Endodermal cell (in vitro differentiated cells): ENCODE results near the gene UBE2H. TPM values are rescaled to one million over a fixed set of nuclear protein-coding genes. Genes with fewer than 3 reads are reported as not detected.
A peak's percentile ranks its signal among the peaks of the same experiment; 100 is the strongest.

Experiments
- DNase-seq: peaks from one replicate; pipeline ENCODE4 v3.0.0-alpha.2; 2017
- H3K27ac ChIP-seq: 2 replicates; pipeline ENCODE4 v1.5.1; 2013; ENCODE audit warnings: mild to moderate bottlenecking, low read depth, low read length, moderate library complexity
- H3K27me3 ChIP-seq: 2 replicates; pipeline ENCODE4 v1.6.1; 2013; ENCODE audit warnings: mild to moderate bottlenecking, low read length, moderate library complexity; ENCODE audit not compliant: insufficient read depth, control insufficient read depth, poor library complexity, severe bottlenecking
- H3K36me3 ChIP-seq: 2 replicates; pipeline ENCODE4 v1.7.0; 2013; ENCODE audit warnings: mild to moderate bottlenecking, low read length, moderate library complexity; ENCODE audit not compliant: control insufficient read depth, insufficient read depth
- H3K4me1 ChIP-seq: one replicate; pipeline ENCODE4 v1.7.0; 2013; ENCODE audit warnings: low read length; ENCODE audit not compliant: control insufficient read depth, insufficient read depth
- H3K4me3 ChIP-seq: 2 replicates; pipeline ENCODE4 v1.5.1; 2013; ENCODE audit warnings: mild to moderate bottlenecking, low read length, moderate library complexity
- H3K9ac ChIP-seq: 2 replicates; pipeline ENCODE4 v1.6.1; 2013; ENCODE audit warnings: mild to moderate bottlenecking, low read length, moderate library complexity; ENCODE audit not compliant: poor library complexity, severe bottlenecking; ENCODE audit errors: extremely low read depth
- H3K9me3 ChIP-seq: 2 replicates; pipeline ENCODE4 v1.6.1; 2013; ENCODE audit warnings: mild to moderate bottlenecking, low read length, moderate library complexity; ENCODE audit not compliant: control insufficient read depth
- H3K27ac Mint-ChIP-seq: 2 replicates; pipeline ENCODE4 v1.8.0; 2020; ENCODE audit warnings: mixed read lengths
- H3K27me3 Mint-ChIP-seq: 2 replicates; pipeline ENCODE4 v1.8.0; 2021; ENCODE audit warnings: mild to moderate bottlenecking, mixed read lengths; ENCODE audit not compliant: insufficient read depth
- H3K36me3 Mint-ChIP-seq: 2 replicates; pipeline ENCODE4 v1.8.0; 2020; ENCODE audit warnings: low read depth, mixed read lengths
- H3K4me1 Mint-ChIP-seq: 2 replicates; pipeline ENCODE4 v1.8.0; 2020; ENCODE audit warnings: mixed read lengths
- H3K4me3 Mint-ChIP-seq: 2 replicates; pipeline ENCODE4 v1.8.0; 2020; ENCODE audit warnings: mild to moderate bottlenecking, moderate library complexity, mixed read lengths
- H3K9me3 Mint-ChIP-seq: 2 replicates; pipeline ENCODE4 v1.8.0; 2020; ENCODE audit warnings: mild to moderate bottlenecking, mixed read lengths
- WGBS, 2 experiments: methylation state at CpG; one replicate each; pipeline versions ENCODE4 v1.1.5 to v1.1.7; 2013; ENCODE audit warnings: missing lambda C conversion rate in 2 of 2, mixed read lengths in 1 of 2; ENCODE audit not compliant: insufficient coverage in 1 of 2, insufficient read length in 1 of 2; 5-methylcytosine and 5-hydroxymethylcytosine counted together
- total RNA-seq, 2 donors: library from RNA; stranded (reverse); fragmentation: NEBNext Ultra II Directional in 1 of 2; extraction: Animal tissue kit (Norgen Biotek cat#: 25700) in 1 of 2; gene quantifications; 2 replicates in 1 of 2; 3 replicates in 1 of 2; pipeline ENCODE4 v1.2.1, GENCODE V29; 2021
- TF ChIP-seq, protein P1 (sequence below): fragments of 200-600 bp; sonication (generic); conservative IDR thresholded peaks from 2 replicates; pipeline ENCODE4 v1.5.0; 2021; ENCODE audit warnings: antibody characterized with exemption, mild to moderate bottlenecking

Gene UBE2H
- total RNA-seq, 2 donors from 2014 or later = 74.5 to 74.7 TPM

DNA sequence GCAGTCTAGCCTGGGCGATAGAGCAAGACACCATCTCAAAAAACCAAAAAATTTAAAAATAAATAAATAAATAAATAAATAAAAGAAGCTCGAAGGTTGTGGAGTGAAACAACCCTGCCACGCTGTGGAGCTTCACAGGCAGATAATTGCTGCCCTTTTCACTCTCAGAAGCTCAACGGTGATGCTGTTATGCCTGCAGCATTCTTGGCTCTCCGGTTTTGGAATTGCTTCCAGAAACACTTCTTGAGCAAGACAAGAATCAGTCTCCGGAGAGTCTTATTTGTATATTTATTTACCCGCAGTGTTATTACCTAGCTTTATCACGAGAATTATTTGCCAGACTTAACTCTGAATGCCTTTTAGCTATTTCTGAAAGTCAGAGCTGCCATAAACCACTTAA, 40.5 kb upstream of the UBE2H start:
- no peak overlapping the region for H3K4me3 ChIP-seq
- no peaks in the 10 kb centered on the region for H3K4me1 ChIP-seq
- DNase-seq = no peak
- TF ChIP-seq, protein P1, sequence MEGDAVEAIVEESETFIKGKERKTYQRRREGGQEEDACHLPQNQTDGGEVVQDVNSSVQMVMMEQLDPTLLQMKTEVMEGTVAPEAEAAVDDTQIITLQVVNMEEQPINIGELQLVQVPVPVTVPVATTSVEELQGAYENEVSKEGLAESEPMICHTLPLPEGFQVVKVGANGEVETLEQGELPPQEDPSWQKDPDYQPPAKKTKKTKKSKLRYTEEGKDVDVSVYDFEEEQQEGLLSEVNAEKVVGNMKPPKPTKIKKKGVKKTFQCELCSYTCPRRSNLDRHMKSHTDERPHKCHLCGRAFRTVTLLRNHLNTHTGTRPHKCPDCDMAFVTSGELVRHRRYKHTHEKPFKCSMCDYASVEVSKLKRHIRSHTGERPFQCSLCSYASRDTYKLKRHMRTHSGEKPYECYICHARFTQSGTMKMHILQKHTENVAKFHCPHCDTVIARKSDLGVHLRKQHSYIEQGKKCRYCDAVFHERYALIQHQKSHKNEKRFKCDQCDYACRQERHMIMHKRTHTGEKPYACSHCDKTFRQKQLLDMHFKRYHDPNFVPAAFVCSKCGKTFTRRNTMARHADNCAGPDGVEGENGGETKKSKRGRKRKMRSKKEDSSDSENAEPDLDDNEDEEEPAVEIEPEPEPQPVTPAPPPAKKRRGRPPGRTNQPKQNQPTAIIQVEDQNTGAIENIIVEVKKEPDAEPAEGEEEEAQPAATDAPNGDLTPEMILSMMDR = no peak
- H3K36me3 ChIP-seq = no peaks in the 10 kb centered on the region
- H3K27me3 ChIP-seq = no peaks in the 10 kb centered on the region
- Mint-ChIP-seq H3K36me3 (no peaks in the 10 kb centered on the region), H3K9me3 (no peaks in the 10 kb centered on the region), H3K27ac (no peak overlapping the region), H3K4me1 (no peaks in the 10 kb centered on the region), H3K4me3 (no peak overlapping the region), H3K27me3 (no peaks in the 10 kb centered on the region)
- WGBS, 2 experiments = 93 to 95% methylated on average over 7 of the region's 8 CpGs
- H3K27ac ChIP-seq = no peak overlapping the region
- H3K9me3 ChIP-seq = no peaks in the 10 kb centered on the region
- H3K9ac ChIP-seq = no peak overlapping the region

- no peak overlapping the region for H3K27ac ChIP-seq
- Mint-ChIP-seq H3K27me3 (no peaks in the 10 kb centered on the region), H3K27ac (no peak overlapping the region), H3K9me3 (no peaks in the 10 kb centered on the region), H3K4me3 (no peak overlapping the region), H3K4me1 (no peaks in the 10 kb centered on the region), H3K36me3 (no peaks in the 10 kb centered on the region)
- no peaks in the 10 kb centered on the region for H3K36me3 ChIP-seq
- H3K4me1 ChIP-seq = no peaks in the 10 kb centered on the region
- no peak overlapping the region for H3K9ac ChIP-seq
- H3K27me3 ChIP-seq = no peaks in the 10 kb centered on the region
- H3K9me3 ChIP-seq = no peaks in the 10 kb centered on the region
- TF ChIP-seq, protein P1 = peak; percentile 19
- 90 to 98% methylated on average over 6 to 8 of the region's 8 CpGs for WGBS, 2 experiments
- H3K4me3 ChIP-seq = no peak overlapping the region
- DNase-seq = peak; percentile 67
Observed at GRCh38 chr7:129990403-129991192, 37.8 kb upstream of the UBE2H start.

DNA sequence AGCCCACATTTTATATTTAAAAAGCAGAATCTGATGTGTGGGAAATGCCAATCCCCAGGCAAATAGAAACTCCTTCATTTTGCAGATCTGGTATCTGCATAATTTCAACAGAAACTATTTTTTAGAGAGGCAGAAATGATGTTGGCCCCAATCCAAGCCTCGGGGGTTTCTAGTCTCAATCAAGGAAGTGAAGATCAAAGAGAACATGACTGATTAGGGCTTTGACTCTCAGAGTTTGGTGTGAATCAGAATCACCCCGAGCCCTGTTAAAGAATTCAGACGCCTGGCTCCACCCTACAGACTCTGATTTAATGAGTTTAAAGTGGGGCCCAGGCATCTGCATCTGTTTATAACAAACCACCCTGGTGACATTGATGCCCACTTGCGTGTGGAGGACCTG, 36.7 kb upstream of the UBE2H start:
- H3K9me3 Mint-ChIP-seq = no peaks in the 10 kb centered on the region
- H3K9ac ChIP-seq = no peak overlapping the region
- WGBS, 2 experiments = 56 to 64% methylated on average over 4 of the region's 4 CpGs
- H3K27me3 Mint-ChIP-seq = no peaks in the 10 kb centered on the region
- H3K36me3 ChIP-seq = no peaks in the 10 kb centered on the region
- H3K4me3 Mint-ChIP-seq = no peak overlapping the region
- H3K27ac ChIP-seq = no peak overlapping the region
- H3K4me1 Mint-ChIP-seq = no peaks in the 10 kb centered on the region
- no peak overlapping the region for H3K4me3 ChIP-seq
- H3K4me1 ChIP-seq = no peaks in the 10 kb centered on the region
- no peaks in the 10 kb centered on the region for H3K9me3 ChIP-seq
- H3K36me3 Mint-ChIP-seq = no peaks in the 10 kb centered on the region
- H3K27ac Mint-ChIP-seq = no peak overlapping the region
- DNase-seq = no peak
- TF ChIP-seq, protein P1 = no peak
- no peaks in the 10 kb centered on the region for H3K27me3 ChIP-seq
